Right forelimb (tissue), 1 donor: ENCODE data around the gene METTL21C.

Experiments
- DNase-seq: peaks from one replicate; pipeline ENCODE4 v3.0.0-alpha.2; 2018

METTL21C gene

GRCh38 chr13:102697264-102697663 lies 2.4 kb upstream of the METTL21C start:
- no peak for DNase-seq

GRCh38 chr13:102696465-102696864 lies 1.6 kb upstream of the METTL21C start:
- no peak for DNase-seq

- DNase-seq = no peak
Measured at GRCh38 chr13:102693776-102694175, 1.1 kb downstream of the METTL21C start.

DNA sequence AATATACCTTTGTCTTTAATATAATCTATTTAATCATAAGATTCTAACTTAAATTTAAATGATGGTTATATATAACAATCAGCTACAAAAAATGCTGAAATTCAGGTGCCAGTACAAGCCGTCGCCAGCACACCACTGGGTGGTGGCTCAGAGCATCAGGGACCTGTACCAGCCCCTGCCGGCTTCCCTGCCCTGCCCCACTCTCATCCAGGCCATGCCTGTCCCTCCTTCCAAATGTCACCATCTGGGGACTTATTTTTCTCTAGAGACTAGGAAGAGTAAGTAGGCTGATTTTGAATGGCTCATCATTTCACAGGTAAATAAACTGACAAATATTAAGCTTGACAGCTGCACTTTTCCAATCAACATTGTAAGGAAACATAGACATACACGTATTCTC lies 1.6 kb downstream of the METTL21C start:
- no peak for DNase-seq

- DNase-seq = no peak
Measured at GRCh38 chr13:102692491-102692826, 2.4 kb downstream of the METTL21C start.

GRCh38 chr13:102690883-102691282 lies 4.0 kb downstream of the METTL21C start:
- no peak for DNase-seq

DNA sequence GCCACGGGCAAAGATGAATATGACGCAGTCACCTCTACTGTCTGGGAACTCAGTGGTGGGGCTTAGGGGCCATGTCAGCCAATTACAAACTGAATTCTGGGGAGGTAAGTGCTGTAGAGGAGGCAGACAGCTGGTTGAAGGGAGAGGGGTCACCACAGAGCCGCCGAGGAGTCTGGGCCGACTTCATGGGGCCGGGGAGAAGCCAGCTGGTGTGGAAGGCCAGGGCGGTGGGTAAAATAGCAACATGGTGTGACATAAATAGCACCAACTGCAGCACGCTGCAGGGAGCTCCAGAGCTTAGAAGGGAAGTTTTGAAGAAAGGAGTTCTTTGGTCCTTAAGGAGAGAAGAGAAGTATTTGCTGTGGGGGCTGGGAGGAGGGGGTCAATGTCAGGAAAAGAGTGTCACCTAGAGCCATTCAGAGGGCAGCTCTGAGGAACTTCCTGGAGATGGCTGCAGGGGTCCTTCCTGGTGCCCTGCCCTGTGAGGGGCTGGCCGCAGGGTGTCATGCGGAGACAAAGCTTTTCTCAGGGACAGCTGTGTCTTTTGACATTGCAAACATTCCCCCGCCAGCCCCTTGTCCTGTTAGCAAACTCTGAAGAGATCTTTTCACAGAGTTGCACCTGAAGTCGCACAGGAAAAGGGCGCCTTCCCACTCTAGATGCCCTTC lies 6.4 kb downstream of the METTL21C start:
- no peak for DNase-seq

DNA sequence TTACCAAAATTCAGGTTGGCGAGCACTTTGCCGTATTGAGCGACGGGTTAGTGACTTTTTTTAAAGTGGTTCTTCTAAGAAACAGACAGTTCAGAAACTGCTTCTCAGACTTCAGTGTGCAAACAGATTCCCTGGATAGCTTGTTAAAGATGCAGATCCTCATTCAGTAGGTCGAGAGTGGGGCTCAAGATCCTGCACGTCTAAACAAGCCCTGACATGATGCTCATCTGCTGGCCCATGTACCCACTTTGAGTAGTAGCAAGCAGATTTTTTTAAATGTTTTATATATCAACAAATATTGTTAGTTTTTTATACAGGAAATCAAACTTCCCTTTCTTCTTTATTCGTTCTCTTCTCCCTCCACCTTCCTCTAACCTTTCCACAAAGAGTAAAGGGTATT lies 7.3 kb downstream of the METTL21C start:
- DNase-seq = no peak

GRCh38 chr13:102686024-102686423 lies 8.8 kb downstream of the METTL21C start:
- no peak for DNase-seq

DNA sequence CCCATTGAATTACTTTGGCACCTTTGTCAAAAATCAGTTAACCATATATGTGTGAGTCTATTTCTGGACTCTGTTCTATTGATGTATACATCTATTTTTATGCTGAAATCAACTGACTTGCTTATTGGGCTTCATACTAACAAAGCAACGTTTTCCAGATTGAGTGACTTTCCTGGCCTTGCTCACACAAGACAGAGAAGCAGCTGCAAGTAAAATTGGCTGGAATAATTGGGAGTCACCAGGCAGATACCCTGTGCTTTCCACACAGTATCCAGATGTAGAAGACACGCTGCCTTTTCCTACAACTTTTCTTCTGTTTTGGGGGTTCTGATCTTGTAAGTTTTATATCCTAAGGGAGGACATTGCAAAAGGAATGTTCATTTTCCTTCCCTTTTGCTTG lies 11.2 kb downstream of the METTL21C start:
- DNase-seq = no peak

GRCh38 chr13:102682727-102683126 lies 12.1 kb downstream of the METTL21C start:
- no peak for DNase-seq

GRCh38 chr13:102682211-102682610 lies 12.6 kb downstream of the METTL21C start:
- DNase-seq = no peak

GRCh38 chr13:102680842-102681740 lies 13.8 kb downstream of the METTL21C start:
- DNase-seq = no peak

GRCh38 chr13:102680133-102680717 lies 14.6 kb downstream of the METTL21C start:
- DNase-seq = no peak

- no peak for DNase-seq
Measured at GRCh38 chr13:102679449-102680132, 15.3 kb downstream of the METTL21C start.

DNA sequence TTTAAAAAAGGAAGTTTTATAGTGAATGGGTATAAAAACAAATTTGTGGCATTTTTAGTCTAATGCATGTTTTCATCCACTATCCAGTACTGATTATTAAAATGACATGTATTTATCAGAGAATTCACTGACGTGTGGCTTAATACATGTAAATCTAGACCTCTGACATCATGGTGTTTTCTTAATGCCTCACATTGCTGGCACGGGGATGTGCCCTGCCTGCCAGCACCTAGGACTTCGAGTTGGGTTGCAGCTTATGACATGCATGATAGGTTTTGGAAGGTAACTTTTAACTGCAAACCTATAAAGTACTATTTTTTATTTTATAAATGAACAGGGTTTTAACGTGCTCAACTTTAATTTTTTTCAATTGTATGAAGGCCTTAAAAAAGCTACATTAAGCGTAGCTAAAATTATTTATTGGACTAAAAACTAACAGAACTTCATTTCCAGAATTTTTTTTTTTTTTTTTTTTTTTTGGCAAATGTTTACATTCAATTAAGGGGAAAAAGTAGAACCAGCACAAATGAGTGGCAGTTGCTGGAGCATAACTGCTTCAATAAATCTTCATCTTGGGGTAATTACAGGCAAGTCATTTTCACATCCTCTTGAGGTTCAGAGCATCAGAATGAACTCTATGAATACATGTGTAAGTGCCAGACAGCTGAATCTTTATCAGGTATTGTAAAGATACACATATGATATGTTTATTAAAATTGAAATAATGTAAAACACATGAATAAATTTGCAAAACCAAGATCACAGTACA lies 16.3 kb downstream of the METTL21C start:
- no peak for DNase-seq

DNA sequence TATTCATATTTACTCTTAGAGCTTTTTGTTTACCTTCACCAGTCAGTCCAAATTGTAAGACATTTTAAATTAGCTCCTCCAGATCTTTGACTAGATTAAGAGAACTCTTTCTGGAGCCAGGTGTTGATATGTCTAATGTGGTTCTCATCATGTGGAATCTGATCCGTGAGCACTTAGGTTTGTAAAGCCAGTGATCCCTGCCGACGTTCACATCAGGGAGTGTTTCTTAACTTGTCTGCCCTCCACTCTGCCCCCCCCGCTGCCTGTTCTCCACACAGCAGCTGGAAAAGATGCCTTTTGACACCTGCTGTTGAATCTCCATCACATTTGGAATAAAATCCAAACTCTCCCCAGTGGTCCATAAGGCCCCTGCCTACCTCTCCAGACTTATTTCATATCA lies 17.7 kb downstream of the METTL21C start:
- DNase-seq = no peak

- DNase-seq = no peak
Measured at GRCh38 chr13:102675115-102675514, 19.7 kb downstream of the METTL21C start.

GRCh38 chr13:102670130-102670529 lies 24.7 kb downstream of the METTL21C start:
- DNase-seq = no peak

DNA sequence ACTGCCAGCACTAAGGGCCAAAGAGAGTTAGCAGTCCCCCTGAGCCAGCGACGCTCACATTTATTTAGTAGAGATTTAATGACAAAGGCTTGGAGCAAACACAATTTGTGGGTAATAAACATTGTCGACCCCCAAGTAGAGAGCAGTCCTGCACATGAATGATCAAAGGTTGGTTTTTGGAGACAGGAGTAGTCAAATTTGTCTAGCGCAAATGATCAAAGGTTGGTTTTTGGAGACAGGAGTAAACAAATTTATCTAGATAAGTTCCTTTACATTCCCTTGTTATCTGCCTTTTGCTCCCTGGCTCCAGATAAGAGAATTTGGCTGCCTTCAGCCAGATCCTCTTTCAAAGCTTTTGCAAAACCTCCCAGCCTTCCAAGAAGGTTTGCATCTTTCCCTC lies 26.9 kb downstream of the METTL21C start:
- DNase-seq = no peak

DNA sequence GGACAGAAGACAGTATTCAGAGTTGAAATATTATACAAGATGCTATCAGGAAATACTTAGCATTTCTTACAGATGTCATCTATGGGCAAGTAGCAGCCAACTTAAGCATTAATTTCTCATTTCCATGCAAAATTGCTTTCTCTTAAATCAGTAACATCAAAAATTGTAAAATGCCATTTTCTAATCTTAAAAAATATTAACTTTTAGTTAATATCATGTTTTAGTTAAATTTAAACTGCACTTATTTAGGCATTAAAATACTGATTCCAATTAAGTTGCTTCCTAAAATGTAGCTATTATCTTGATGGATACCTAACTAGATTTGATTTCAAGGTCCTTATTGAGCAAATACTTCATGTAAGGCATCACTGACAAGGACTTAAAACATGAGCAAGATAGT lies 27.8 kb downstream of the METTL21C start:
- no peak for DNase-seq

GRCh38 chr13:102659168-102659713 lies 35.6 kb downstream of the METTL21C start:
- DNase-seq = no peak
